GM15510 (cell line): ENCODE data around the gene CAND2.

ENCODE experiments used
- POLR2A ChIP-seq: IDR thresholded peaks from 3 replicates; pipeline ENCODE4 v1.6.1; 2011; ENCODE audit warnings: borderline replicate concordance; ENCODE audit not compliant: insufficient read length; ENCODE audit errors: extremely low read depth

Gene CAND2

DNA sequence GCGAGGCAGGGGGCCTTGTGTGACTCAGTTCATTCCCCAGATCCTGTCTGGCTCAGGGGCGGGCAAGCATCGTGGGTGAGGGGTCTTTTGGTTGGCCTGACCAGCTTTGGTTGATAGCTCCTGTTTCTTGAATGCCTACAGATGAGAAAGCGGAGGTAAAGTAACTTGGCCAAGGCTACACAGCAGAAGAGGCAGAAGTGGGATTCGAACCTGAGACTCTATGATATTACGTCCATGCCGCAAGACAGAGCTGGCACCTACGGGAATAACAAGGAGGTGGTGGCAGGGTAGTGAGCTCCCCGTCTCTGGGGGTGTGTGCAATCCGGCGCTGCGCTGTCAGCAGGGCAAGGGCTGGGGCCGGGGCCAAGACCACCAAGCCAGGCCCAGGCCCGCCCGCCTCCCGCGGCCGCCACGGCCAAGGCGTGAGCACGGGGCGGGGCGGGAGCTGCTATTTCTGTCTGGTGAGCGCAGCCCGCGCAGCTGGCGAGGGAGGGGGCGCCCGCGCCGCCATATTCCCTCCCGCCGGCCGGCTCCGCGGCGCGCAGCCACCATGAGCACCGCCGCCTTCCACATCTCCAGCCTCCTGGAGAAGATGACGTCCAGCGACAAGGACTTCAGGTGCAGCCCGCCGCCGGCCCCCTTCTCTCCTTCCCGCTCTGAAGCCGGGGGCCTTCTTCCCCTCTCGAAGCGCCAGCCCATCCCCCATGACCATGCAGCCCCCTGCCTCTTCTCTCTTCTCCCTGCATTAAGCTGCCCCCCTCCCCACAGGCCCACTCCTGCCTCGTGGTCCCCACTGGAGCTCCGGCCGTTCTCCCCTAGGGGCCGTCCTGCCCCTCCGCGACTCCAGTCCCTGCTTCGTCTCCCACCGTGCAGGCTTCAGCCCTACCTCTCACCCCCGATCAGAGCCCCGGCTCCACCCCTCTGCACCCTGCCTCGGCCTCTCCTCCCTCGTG lies at the start of gene CAND2:
TSS of gene CAND2 (plus strand) at position 510 of the 953 bp plus-strand sequence. CDS start at position 551, 41 bp downstream.
- TF ChIP-seq POLR2A: no peak

GRCh38 chr3:12748477-12748876 lies 48.0 kb upstream of the CAND2 start:
- no peak for TF ChIP-seq POLR2A

DNA sequence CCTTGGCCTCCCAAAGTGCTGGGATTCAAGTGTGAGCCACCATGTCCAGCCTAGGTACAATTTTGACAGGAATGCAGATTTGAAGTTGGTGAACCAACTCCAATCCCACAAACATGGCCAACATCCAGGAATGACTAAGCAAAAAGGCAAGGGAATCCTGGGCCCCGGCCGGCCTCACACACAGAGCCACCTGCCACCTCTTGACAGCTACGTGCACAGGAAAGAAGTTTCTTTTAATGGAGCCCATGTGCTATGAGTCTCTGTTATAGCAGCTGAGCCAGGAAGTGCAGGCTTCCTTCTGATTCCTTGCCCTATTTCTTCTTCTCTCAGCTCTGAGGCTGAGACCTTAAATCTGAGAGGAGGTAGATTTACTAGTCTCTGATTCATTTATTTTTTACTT lies 46.3 kb upstream of the CAND2 start:
- no peak for TF ChIP-seq POLR2A

- TF ChIP-seq POLR2A: no peak
Observed at GRCh38 chr3:12750658-12751071, 45.8 kb upstream of the CAND2 start.

- no peak for TF ChIP-seq POLR2A
Observed at GRCh38 chr3:12751571-12751970, 44.9 kb upstream of the CAND2 start.

DNA sequence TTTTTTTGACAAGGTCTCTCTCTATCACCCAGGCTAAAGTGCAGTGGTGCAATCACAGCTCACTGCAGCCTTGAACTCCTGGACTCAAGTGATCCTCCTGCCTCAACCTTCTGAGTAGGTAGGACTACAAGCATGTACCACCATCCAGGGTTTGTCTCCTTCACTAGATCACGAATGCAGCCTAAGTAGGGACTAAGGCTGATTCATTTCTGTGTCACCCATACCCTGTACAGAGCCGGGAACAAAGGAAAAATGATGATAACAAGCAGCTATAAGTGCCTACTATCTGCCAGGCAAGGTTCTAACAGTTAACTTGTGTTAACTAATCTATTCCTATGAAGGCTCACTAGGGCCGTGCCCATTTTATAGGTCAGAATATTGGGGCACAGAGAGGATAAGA lies 44.4 kb upstream of the CAND2 start:
- TF ChIP-seq POLR2A: no peak

- no peak for TF ChIP-seq POLR2A
Observed at GRCh38 chr3:12752809-12753208, 43.7 kb upstream of the CAND2 start.

DNA sequence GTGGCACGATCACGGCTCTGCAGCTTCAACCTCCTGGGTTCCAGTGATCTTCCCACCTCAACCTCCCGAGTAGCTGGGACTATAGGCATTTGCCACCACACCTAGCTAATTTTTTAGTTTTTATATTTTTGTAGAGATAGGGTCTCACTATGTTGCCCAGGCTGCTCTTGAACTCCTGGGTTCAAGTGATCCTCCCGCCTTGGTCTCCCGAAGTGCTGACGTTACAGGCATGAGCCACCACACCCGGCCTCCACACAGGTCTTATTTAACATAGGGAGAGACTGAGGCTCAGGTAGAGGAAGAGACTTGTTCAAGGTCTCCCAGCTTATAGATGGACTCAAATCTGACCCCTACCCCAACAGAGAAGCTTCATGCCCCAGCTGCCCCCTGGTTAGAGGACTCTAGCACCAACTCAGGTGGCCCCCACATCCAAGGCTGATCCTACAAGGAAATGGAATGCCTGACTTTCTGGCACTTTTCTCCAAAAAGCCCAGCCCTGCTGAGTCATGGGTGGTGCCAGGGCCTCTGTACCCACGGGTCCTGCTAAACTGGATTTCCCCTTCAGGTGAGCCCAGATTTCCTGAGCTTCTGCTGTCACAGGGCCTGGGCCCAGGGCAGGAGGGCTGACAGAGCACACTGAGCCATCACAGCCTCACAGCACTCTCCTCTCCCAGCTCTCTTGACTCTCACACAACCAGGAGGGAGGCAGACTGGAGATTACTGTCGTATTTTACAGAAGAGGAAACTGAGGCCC lies 43.0 kb upstream of the CAND2 start:
- no peak for TF ChIP-seq POLR2A

DNA sequence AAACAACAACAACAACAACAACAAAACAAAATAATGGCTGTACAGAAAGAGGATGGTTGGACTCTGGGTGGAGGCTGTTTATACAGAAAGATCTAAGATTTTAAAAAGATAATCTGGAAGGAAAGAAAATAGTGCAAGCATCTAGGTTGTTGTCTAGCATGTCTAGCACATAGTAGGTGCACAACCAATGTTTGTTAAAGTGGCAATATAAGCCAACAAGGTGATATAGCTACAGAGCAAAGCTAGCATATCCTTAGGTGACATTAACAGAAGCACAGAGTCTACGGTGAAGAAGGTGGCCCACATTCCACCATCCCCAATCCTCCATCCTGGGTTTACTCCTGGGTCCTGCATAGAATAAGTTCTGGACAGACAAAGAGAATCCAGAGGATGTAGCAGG lies 42.2 kb upstream of the CAND2 start:
- no peak for TF ChIP-seq POLR2A

DNA sequence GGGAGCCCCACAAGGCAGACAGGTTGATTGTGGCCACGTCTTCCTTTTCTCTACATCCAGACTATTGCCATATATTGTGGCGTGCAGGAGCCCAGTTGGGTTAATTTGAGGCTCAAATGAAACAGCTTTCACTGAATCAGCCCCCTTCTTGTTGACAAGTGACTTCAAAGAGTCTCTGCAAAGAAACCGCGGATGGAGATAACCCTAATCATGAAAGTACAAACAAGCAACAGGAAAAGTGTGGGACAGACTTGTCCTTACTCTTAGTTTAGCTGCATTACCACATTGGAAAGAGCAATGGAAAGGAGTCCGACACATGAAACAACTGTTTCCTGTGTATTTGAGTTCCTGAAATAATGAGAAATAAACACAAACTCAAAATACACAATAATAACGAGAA lies 40.7 kb upstream of the CAND2 start:
- no peak for TF ChIP-seq POLR2A

DNA sequence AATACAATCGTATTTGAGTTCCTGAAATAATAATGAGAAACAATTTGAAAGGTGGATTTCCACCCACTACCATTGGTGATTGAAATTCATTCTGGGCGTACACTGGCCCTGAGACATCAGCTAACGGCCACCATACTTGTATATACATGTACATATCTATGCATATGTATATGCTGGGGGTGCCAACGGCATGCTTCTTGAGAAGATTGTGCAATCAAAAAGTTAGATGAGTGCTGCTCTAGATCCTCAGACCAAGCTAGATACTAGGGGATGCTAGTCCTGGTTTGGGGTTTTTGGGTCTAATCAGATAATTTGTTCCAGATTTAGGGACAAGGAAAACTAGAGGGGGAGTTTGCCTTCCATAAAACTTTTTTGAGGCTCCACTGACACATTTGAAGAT lies 40.3 kb upstream of the CAND2 start:
- no peak for TF ChIP-seq POLR2A

GRCh38 chr3:12756635-12757034 lies 39.8 kb upstream of the CAND2 start:
- no peak for TF ChIP-seq POLR2A

DNA sequence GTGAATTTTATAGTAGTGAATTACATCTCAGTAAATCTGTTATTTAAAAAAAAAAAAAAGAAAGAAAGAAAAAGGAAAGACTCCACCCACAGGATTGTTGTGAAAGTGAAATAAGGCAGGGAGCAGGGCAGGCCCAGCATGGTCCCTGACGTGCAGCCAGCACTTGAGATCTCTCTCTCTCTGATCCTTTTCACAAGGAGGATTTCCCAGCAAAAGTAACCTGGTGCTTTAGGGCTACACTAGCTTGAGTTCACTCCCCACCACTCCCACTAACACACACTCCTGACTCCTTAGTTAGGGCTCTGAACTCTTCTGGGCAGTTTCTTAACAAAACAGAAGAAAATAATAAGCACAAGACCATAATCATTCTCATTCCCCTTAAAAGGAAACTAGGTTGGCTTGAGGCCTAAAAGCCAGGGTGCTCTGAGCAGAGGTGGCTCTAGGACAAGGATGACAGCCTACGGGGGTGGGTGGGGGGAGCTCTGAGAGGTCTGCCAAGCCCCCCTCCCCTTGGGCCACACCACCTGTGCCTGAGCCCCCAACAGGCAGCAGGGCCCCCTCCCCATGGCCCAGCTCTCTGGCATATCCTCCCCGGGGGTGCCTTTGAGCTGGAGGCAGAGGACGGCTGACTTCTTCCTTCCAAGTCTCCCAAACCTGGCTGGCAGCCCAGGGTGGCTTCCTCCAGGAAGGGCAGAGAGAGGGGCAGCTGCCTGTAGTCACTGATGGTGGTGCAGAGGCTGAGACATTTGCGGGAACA lies 38.3 kb upstream of the CAND2 start:
- no peak for TF ChIP-seq POLR2A

GRCh38 chr3:12759097-12759679 lies 37.3 kb upstream of the CAND2 start, which contains the start of gene TMEM40:
TMEM40 (minus strand) TSS chr3:12759259; CDS start chr3:12749832, 9,427 bp downstream.
- TF ChIP-seq POLR2A: no peak
